Measurements from ENCODE around the gene SRGN. TPM values are rescaled to one million over a fixed set of nuclear protein-coding genes. Genes with fewer than 3 reads are reported as not detected.

Gene SRGN
- total and polyA plus RNA-seq, 10 of the 15 experiments (the other 5 are each of a cell fraction or from before 2014, with no cell fraction given): 382 to 2,414 (median 885) TPM

- 90% methylated on average over 4 of the region's 4 CpGs for WGBS (ENCODE audit: insufficient coverage, insufficient replicate concordance, low lambda C conversion rate, missing lambda C conversion rate)
- no peaks in the 10 kb centered on the region for H3K36me3 ChIP-seq (ENCODE audit: control insufficient read depth in 2 of 2, insufficient read depth in 2 of 2, low read length in 1 of 2)
- peaks cover 1% of the 10 kb centered on the region; the same call in 1 of the 2 replicates for H3K79me2 ChIP-seq (ENCODE audit: control insufficient read depth, insufficient read depth, low read length)
These were observed 17.0 kb upstream of the SRGN start for GRCh38 chr10:69070951-69071350.

More at GRCh38 chr10:69070951-69071350, 17.0 kb upstream of the SRGN start:
- in situ Hi-C loops (cut with MboI): no loop called here
- Histone ChIP-seq H3K9me3 (replicated peaks; ENCODE audit: control insufficient read depth, insufficient read depth, low read length) (no peaks in the 10 kb centered on the region), H3K9ac (ENCODE audit: control insufficient read depth, insufficient read depth, low read length) (no peak overlapping the region), H3K27ac (ENCODE audit: control insufficient read depth, insufficient read depth) (no peak overlapping the region), H4K20me1 (ENCODE audit: control insufficient read depth, insufficient read depth) (no peaks in the 10 kb centered on the region), H3K4me1 (ENCODE audit: control insufficient read depth, insufficient read depth, low read length) (peaks cover 10% of the 10 kb centered on the region), H3K4me3 (no peak overlapping the region), H3K4me2 (ENCODE audit: control insufficient read depth, insufficient read depth) (no peak overlapping the region), H2AFZ (ENCODE audit: control insufficient read depth, low read depth, low read length) (no peak overlapping the region), H3K27me3 (replicated peaks in 1 of 2; ENCODE audit: control insufficient read depth in 2 of 2, insufficient read depth in 2 of 2, low read length in 1 of 2) (no peaks in the 10 kb centered on the region)
- ChIA-PET POLR2A (interaction anchor here (0.6 kb wide), 1 partner anchor 28 kb away, joined by 3 read pairs; no protein-coding TSS in a partner anchor), SMC1A (ENCODE audit: uncharacterized antibody, unreplicated experiment) (interaction anchor here (1.0 to 1.2 kb wide), 2 partner anchors 23 to 65 kb away, joined by 3 to 4 read pairs; no protein-coding TSS in a partner anchor), RAD21 (ENCODE audit: unreplicated experiment) (no interaction called here), CTCF (interaction anchor here (1.3 kb wide), 1 partner anchor 12 kb away, joined by 3 read pairs; no protein-coding TSS in a partner anchor)
- no peak for ATAC-seq
- FAIRE-seq: no peak
- intact Hi-C loops (cut with micrococcal nuclease; ENCODE audit: unreplicated experiment): no loop called here
- no peak for TF ChIP-seq E2F4 (IDR thresholded peaks at IDR 0.05; ENCODE audit: low read depth, low read length)
- no peak for TF ChIP-seq SREBF2 (IDR thresholded peaks at IDR 0.05; ENCODE audit: low read length)
- TF ChIP-seq TARDBP (IDR thresholded peaks at IDR 0.05; ENCODE audit: borderline replicate concordance): no peak
- no peak for TF ChIP-seq NFYB (IDR thresholded peaks at IDR 0.05; ENCODE audit: insufficient read depth, low read depth, low read length)
- TF ChIP-seq CTCF (IDR thresholded peaks at IDR 0.05 in 2 of 3, conservative IDR thresholded peaks at IDR 0.05 in 1 of 3; ENCODE audit: control insufficient read depth in 2 of 3, extremely low read depth in 1 of 3, insufficient read depth in 1 of 3, low read depth in 3 of 3, low read length in 3 of 3): no peak
- no peak for TF ChIP-seq ZNF24 (IDR thresholded peaks at IDR 0.05)
- no peak for TF ChIP-seq EZH2 (IDR thresholded peaks at IDR 0.05; ENCODE audit: borderline replicate concordance, control insufficient read depth, low read depth, low read length)
- no peak for TF ChIP-seq POLR2AphosphoS5 (IDR thresholded peaks at IDR 0.05; ENCODE audit: low read length)
- TF ChIP-seq PBX3 (IDR thresholded peaks at IDR 0.05; ENCODE audit: insufficient replicate concordance, low read depth, low read length): no peak
- DNase-seq (ENCODE audit: low read depth, low spot score): no peak
- BruUV-seq (replicated peaks): no TSS peak

All from GM12878 (cell line).